GM12801 (cell line): ENCODE results near the gene SLC9A9.

Experiments
- TF ChIP-seq, protein P1 (sequence below): IDR thresholded peaks from one replicate; pipeline ENCODE4 v1.5.1; 2011; ENCODE audit warnings: control low read depth; ENCODE audit not compliant: insufficient read length; ENCODE audit errors: extremely low read depth

SLC9A9 gene

DNA sequence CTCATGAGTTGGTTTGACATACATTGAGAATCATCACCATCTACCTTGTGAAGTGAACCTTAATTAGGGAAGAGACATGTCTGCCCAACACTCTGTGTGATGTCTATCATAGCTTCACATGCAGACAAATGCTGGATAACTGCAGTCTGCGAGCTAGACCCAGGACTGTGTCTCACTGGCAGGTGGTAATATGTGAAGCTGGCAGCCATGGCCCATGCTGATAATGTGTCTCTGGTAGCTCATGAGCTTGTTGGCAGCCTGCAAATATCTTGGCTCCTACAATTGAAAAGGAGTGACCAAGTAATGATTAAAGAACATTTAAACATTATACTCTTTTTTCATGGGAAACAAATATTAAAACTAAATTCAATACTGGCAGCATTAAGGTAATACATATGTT is 493.9 kb downstream of the SLC9A9 start:
- TF ChIP-seq, protein P1, sequence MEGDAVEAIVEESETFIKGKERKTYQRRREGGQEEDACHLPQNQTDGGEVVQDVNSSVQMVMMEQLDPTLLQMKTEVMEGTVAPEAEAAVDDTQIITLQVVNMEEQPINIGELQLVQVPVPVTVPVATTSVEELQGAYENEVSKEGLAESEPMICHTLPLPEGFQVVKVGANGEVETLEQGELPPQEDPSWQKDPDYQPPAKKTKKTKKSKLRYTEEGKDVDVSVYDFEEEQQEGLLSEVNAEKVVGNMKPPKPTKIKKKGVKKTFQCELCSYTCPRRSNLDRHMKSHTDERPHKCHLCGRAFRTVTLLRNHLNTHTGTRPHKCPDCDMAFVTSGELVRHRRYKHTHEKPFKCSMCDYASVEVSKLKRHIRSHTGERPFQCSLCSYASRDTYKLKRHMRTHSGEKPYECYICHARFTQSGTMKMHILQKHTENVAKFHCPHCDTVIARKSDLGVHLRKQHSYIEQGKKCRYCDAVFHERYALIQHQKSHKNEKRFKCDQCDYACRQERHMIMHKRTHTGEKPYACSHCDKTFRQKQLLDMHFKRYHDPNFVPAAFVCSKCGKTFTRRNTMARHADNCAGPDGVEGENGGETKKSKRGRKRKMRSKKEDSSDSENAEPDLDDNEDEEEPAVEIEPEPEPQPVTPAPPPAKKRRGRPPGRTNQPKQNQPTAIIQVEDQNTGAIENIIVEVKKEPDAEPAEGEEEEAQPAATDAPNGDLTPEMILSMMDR, result no peak

DNA sequence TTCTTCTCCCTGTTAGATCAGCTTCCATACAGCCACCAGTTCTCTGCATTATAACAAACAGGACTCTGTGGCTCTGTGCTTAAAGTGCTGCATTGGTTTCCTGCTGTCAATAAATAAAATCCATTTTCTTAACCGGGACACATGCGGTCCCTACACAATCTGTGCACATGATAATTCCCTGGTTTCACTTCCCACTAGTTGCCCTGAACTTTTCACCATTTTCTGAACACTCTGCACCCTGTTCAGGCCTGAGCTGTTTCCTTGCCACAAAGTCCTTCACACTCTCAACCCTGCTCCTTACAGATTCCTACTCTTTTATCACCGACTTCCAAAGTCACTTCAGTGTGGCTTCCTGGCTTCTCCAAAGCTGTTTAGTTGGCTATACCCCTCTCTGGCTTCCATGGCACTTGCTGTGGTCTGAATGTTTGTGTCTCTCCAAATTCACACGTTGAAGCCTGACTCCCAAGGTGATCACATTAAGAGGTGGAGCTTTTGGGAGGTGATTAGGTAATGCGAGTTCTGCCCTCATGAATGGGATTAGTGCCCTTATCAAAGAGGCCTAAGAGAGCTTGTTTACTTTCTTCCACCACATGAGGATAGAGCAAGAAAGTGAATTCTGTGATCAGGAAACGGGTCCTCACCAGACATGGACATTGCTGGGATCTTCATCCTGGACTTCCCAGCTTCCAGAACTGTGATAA is 495.3 kb downstream of the SLC9A9 start:
- TF ChIP-seq, protein P1, result no peak

DNA sequence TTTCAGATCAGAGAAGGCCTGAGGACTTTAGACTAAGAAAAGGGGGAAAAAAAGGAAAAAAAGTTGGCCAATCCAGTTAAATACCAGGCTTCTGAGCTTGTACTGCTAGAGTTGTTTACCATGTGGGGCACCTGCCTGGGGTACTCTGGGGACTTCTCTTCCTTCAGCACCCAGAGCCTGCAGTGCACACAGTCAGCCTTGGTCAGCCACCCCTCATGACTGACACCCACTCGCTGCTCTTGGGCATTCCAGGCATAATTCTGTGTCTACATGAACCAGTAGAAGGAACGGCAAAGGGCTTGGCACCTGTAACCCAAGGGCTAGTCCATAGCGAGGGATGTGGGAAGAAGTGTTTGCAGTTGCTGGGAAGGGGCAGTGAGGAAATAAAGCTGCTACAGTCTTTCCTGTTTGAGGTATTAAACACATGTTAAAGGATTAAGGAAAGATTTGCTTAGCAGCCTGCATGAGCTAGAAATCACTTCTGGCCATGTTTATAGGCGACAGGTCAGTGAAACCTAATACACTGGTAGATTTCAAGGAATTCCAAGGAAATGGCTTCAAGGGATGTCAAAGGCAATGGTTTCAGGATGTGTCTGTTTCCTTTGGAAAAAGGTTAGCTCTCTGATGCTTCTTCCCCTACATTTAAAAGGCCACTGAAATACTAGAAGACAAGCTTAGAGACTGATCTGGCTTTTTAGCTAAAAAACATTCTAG is 496.2 kb downstream of the SLC9A9 start:
- TF ChIP-seq, protein P1, result no peak

DNA sequence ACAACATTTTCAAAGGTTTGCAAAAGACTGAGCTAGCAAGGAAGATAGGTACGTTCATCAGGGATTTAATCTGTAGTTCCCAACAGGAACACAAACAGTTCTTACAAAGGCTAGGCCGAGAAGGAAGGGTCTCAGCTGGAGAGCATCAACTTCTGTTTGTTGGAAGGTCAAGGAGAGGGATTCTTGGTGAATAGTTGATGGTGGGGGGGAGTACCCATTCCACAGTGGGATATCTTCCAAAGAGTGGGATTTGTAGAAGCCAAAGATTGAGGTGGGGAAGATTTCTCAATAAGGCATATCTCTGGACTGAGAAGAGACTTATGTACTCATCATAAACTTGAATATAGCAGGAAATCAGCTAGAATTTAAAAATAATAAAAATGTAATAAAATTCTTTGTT is 496.9 kb downstream of the SLC9A9 start:
- TF ChIP-seq, protein P1, result no peak

DNA sequence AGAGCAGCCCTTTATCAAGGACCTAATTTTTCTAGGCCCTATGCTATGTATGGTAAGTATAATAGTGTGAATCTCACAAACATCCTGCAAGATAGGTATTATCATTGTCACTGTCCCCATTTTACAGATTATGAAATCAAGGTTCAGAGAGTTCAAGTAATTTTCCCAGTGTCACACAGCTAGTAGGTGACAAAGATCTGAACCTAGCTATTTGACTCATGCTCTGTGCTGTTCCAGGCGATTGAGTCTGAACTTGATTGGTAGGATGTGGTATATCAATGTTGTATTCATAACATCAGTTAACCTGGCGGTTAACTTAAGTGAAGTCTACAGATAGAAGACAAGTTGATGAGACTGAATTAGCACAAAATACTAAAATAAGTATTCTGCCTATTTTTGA is 498.8 kb downstream of the SLC9A9 start:
- TF ChIP-seq, protein P1, result no peak

DNA sequence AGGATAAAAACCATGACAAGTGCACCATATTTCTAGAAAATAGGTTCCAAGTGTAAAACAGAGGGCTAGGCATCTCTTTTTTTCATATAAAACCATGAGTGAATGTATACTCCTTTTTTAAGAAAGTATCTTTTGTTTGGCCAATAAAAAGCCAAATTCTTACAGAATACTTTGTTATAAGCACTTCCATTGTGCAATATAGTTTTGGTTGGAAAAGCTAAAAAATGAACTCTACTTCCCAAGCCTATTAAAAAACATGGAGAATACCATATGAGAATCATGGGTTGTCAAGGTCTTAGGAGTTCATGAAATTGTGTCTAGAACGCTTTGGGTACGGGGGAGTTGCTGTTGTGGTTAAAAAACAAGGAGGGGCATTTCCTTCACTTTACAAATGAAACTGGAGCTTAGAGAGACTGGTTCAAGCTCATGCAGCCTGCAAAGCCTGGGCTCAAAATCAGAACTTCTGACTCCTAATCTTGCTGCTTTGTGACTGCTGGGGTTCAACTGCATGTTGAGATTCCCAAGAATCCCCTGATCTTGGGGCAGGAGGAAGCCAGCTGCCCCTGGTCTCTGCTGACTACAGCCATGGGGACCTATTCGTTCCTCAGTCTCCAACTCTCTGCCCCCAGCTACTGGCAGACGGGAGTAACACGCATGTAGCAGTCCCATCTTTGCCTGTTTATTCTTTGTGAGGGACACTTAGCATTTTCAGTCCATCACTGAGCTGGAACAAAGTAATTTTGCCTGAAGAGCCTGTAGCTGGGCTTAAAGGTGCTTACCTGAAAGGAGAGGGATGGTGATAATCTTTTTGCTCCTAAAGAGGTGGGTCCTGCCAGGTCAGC is 499.6 kb downstream of the SLC9A9 start:
- TF ChIP-seq, protein P1, result no peak

DNA sequence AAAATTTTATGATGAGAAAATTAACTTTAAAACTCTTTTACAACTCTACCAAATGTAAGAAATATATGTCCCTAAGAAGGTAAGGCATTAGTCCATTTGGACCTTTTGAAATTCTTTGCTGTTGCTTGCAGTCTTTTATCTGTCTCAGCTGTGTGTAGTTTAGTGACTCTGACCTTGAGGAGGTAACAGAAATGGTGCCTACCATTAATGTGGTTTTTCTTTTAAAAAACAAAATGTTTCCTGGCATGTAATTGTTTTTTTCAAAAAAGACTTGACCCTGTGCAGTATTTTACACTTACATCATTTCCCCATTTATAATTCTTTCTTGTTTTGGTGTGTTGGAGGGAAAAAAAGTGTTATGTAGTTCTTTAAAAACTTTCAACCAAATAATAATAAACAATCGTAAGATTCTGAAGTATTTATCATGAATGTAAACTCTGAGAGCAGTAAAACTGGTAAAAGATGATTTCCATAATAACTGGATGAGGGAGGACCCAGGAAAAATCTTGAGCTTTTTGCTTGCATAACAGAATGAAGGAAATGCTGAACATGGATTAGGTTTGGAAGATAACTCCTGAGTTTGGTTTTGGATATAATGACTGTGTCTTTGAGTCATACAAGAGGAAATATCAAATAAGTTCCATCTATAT is 503.6 kb downstream of the SLC9A9 start:
- TF ChIP-seq, protein P1, result no peak
